HepG2 (cell line): ENCODE results near the gene HMGN1. TPM values are rescaled to one million over a fixed set of nuclear protein-coding genes. Genes with fewer than 3 reads are reported as not detected.

Experiments used
- AGO2 ChIP-seq: fragments of 200-400 bp; formaldehyde crosslinking; optimal IDR thresholded peaks from 2 replicates; pipeline ENCODE3; 2017; ENCODE audit warnings: mild to moderate bottlenecking, low read depth, low read length, moderate library complexity
- DMAP1 ChIP-seq: IDR thresholded peaks from 2 replicates; pipeline ENCODE4 v1.6.1; 2016
- HNRNPLL ChIP-seq: fragments of 200-400 bp; formaldehyde crosslinking; IDR thresholded peaks from 2 replicates; pipeline ENCODE4 v1.6.1; 2017; ENCODE audit warnings: mild to moderate bottlenecking, low read depth, low read length; ENCODE audit not compliant: poor library complexity, severe bottlenecking
- HOXA9 ChIP-seq: sonication (generic); formaldehyde crosslinking; IDR thresholded peaks from 2 replicates; pipeline ENCODE4 v1.8.1; 2022; ENCODE audit warnings: missing genetic modification reagents, mild to moderate bottlenecking, moderate library complexity, borderline replicate concordance
- PHB2 ChIP-seq: fragments of 450-650 bp; IDR thresholded peaks from 2 replicates; pipeline ENCODE4 v1.6.1; 2018; ENCODE audit not compliant: partially characterized antibody
- RAD21 ChIP-seq: fragments of 450-650 bp; formaldehyde crosslinking; IDR thresholded peaks from 2 replicates; pipeline ENCODE4 v1.5.0; 2020; ENCODE audit warnings: mild to moderate bottlenecking
- RBM22 ChIP-seq: fragments of 200-400 bp; formaldehyde crosslinking; optimal IDR thresholded peaks from 2 replicates; pipeline ENCODE3; 2017; ENCODE audit warnings: mild to moderate bottlenecking, low read length, moderate library complexity
- SP5 ChIP-seq: IDR thresholded peaks from 2 replicates; pipeline ENCODE4 v1.6.1; 2016; ENCODE audit warnings: low read depth, borderline replicate concordance
- TERF1 ChIP-seq: sonication (generic); formaldehyde crosslinking; IDR thresholded peaks from 2 replicates; pipeline ENCODE4 v1.8.0; 2022; ENCODE audit warnings: mild to moderate bottlenecking, missing genetic modification reagents, moderate library complexity
- TFAP4 ChIP-seq: sonication (generic); IDR thresholded peaks from 2 replicates; pipeline ENCODE4 v1.6.1; 2016; ENCODE audit warnings: low read depth, borderline replicate concordance
- THAP7 ChIP-seq: sonication (generic); formaldehyde crosslinking; IDR thresholded peaks from 2 replicates; pipeline ENCODE4 v1.8.1; 2023; ENCODE audit warnings: mild to moderate bottlenecking, missing genetic modification reagents
- THAP8 ChIP-seq: sonication (generic); formaldehyde crosslinking; IDR thresholded peaks from 2 replicates; pipeline ENCODE4 v1.5.1; 2020; ENCODE audit warnings: missing genetic modification reagents, mild to moderate bottlenecking, borderline replicate concordance
- TMF1 ChIP-seq: sonication (generic); formaldehyde crosslinking; IDR thresholded peaks from 2 replicates; pipeline ENCODE4 v1.8.1; 2022; ENCODE audit warnings: low read depth, missing genetic modification reagents
- ZBTB49 ChIP-seq: sonication (generic); formaldehyde crosslinking; IDR thresholded peaks from 2 replicates; pipeline ENCODE4 v1.4.0; 2020; ENCODE audit warnings: missing genetic modification reagents, borderline replicate concordance
- ZFP1 ChIP-seq: IDR thresholded peaks from 2 replicates; pipeline ENCODE4 v1.6.1; 2016
- ZMAT3 ChIP-seq: sonication (generic); formaldehyde crosslinking; conservative IDR thresholded peaks from 2 replicates; pipeline ENCODE4 v1.7.0; 2021; ENCODE audit warnings: missing genetic modification reagents
- ZNF143 ChIP-seq: sonication (generic); formaldehyde crosslinking; IDR thresholded peaks from 2 replicates; pipeline ENCODE4 v1.4.0; 2020; ENCODE audit warnings: missing genetic modification reagents
- ZNF549 ChIP-seq: sonication (generic); formaldehyde crosslinking; IDR thresholded peaks from 2 replicates; pipeline ENCODE4 v1.5.0; 2020; ENCODE audit warnings: missing genetic modification reagents
- ZNF746 ChIP-seq: sonication (generic); formaldehyde crosslinking; IDR thresholded peaks from 2 replicates; pipeline ENCODE4 v1.8.0; 2022; ENCODE audit warnings: mild to moderate bottlenecking, missing genetic modification reagents
- ZNF747 ChIP-seq: sonication (generic); formaldehyde crosslinking; IDR thresholded peaks from 2 replicates; pipeline ENCODE4 v1.8.1; 2023; ENCODE audit warnings: missing genetic modification reagents, mild to moderate bottlenecking, borderline replicate concordance
- ZNF749 ChIP-seq: sonication (generic); formaldehyde crosslinking; IDR thresholded peaks from 2 replicates; pipeline ENCODE4 v1.8.0; 2022; ENCODE audit warnings: mild to moderate bottlenecking, missing genetic modification reagents, moderate library complexity, borderline replicate concordance
- ZNF850 ChIP-seq: sonication (generic); formaldehyde crosslinking; conservative IDR thresholded peaks from 2 replicates; pipeline ENCODE4 v1.9.0; 2021; ENCODE audit warnings: mild to moderate bottlenecking, missing genetic modification reagents
- polyA plus RNA-seq, 8 experiments: library from polyadenylated mRNA; depleted of rRNA in 3 of 8; stranded (reverse) in 7 of 8; unstranded in 1 of 8; fragments of >200 nt; fragmentation: Illumina TruSeq in 4 of 8; extraction: Trizol in 4 of 8; gene quantifications; 2 replicates each; pipeline versions ENCODE4 v1.2.1 to v1.2.3, GENCODE V29; 2011 to 2016; ENCODE audit warnings: low read depth in 4 of 8, missing spikeins in 1 of 8, mixed read lengths in 1 of 8; ENCODE audit not compliant: insufficient read depth in 1 of 8
- total RNA-seq, 5 experiments: library from RNA; depleted of rRNA; stranded (reverse); fragments of >200 nt; fragmentation: Illumina TruSeq; extraction: Trizol; gene quantifications; 2 replicates each; pipeline ENCODE4 v1.2.3, GENCODE V29; 2016; ENCODE audit warnings: low read depth in 1 of 5

Gene HMGN1
- total and polyA plus RNA-seq, 2 of the 13 experiments (the other 11 are each of a cell fraction or from before 2014, with no cell fraction given), result 104 to 286 TPM

- TF ChIP-seq ZNF549 (CRISPR knock-in tag), result peak; percentile 50; the same call in 1 of the 2 replicates
- no peak for TF ChIP-seq PHB2
- 0 out of 2 replicates have a peak, but pooled peaks have one; percentile 23 for TF ChIP-seq SP5 (CRISPR knock-in tag)
- TF ChIP-seq ZNF850 (CRISPR knock-in tag), result 0 out of 2 replicates have a peak, but pooled peaks have one; percentile 56
- no peak for TF ChIP-seq THAP8 (CRISPR knock-in tag)
- peak; percentile 96 for TF ChIP-seq ZMAT3 (CRISPR knock-in tag)
- no peak for TF ChIP-seq ZBTB49
- 0 out of 2 replicates have a peak, but pooled peaks have one; percentile 55 for TF ChIP-seq THAP7
- peak; percentile 79 for TF ChIP-seq DMAP1 (CRISPR knock-in tag)
- peak; percentile 57 for TF ChIP-seq RBM22
- peak; percentile 58; the same call in 1 of the 2 replicates for TF ChIP-seq TMF1 (CRISPR knock-in tag)
- TF ChIP-seq HOXA9 (CRISPR knock-in tag), result peak; percentile 79; the same call in 1 of the 2 replicates
- peak; percentile 87 for TF ChIP-seq TERF1
- TF ChIP-seq HNRNPLL, result peak; percentile 87
- 0 out of 2 replicates have a peak, but pooled peaks have one; percentile 14 for TF ChIP-seq ZNF746 (CRISPR knock-in tag)
- no peak for TF ChIP-seq ZNF143 (CRISPR knock-in tag)
- TF ChIP-seq AGO2, result peak; percentile 0
- peak; percentile 95 for TF ChIP-seq ZNF749 (CRISPR knock-in tag)
- peak; percentile 45; the same call in 1 of the 2 replicates for TF ChIP-seq TFAP4
- peak; percentile 68 for TF ChIP-seq RAD21 (CRISPR knock-in tag)
- TF ChIP-seq ZNF747 (CRISPR knock-in tag), result peak; percentile 57; the same call in 1 of the 2 replicates
- no peak for TF ChIP-seq ZFP1 (CRISPR knock-in tag)
Measured at GRCh38 chr21:39313571-39314142, 35.2 kb downstream of the HMGN1 start, which contains the start of gene BRWD1 (continued).
